B cell (primary cell): ENCODE data around the gene CSNK1A1.

ENCODE experiments used
- EZH2 ChIP-seq: IDR thresholded peaks from 2 replicates; pipeline ENCODE4 v1.6.1; 2012; ENCODE audit warnings: borderline replicate concordance, low read depth, mild to moderate bottlenecking, moderate library complexity, low read length; ENCODE audit not compliant: insufficient read depth, poor library complexity, severe bottlenecking
- TF ChIP-seq, protein P1 (sequence below): fragments of 200-600 bp; IDR thresholded peaks from one replicate; pipeline ENCODE4 v1.8.0; 2022; ENCODE audit warnings: antibody characterized with exemption, mild to moderate bottlenecking

DNA sequence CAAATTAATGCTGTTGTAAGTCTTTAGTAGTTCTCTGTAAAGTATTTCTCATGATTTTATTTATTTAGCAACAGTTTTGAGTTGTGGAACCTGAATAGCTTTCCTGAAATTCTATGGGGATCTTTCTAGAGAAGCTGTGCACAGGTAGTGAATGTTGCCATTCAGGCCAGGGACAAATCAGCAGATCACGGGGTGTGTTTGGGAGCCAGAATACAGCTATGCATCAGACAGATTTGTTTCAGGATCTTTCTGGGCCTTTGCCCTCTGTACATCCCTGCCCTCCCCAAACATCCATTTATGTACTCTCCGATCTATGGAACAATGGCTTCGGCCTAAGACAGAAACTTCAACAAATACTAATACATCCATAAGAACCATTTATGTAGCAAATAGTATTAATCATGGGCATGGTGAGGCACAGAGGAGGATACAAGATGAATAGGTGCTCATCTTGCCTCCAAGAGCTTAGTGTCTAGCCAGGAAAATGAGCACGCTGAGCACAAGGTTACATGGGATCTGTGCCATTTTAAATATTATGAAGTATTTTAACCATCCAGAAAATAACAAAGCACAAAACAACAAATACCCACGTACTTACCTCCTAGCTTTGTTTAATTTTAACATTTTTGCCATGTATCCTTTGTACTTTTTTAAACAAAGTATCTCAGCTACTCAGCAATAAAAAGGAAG, 43.1 kb upstream of the CSNK1A1 start:
- TF ChIP-seq, protein P1, sequence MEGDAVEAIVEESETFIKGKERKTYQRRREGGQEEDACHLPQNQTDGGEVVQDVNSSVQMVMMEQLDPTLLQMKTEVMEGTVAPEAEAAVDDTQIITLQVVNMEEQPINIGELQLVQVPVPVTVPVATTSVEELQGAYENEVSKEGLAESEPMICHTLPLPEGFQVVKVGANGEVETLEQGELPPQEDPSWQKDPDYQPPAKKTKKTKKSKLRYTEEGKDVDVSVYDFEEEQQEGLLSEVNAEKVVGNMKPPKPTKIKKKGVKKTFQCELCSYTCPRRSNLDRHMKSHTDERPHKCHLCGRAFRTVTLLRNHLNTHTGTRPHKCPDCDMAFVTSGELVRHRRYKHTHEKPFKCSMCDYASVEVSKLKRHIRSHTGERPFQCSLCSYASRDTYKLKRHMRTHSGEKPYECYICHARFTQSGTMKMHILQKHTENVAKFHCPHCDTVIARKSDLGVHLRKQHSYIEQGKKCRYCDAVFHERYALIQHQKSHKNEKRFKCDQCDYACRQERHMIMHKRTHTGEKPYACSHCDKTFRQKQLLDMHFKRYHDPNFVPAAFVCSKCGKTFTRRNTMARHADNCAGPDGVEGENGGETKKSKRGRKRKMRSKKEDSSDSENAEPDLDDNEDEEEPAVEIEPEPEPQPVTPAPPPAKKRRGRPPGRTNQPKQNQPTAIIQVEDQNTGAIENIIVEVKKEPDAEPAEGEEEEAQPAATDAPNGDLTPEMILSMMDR: no peak
- TF ChIP-seq EZH2: no peak
